ENCODE data around the gene FAM131B.

DNA sequence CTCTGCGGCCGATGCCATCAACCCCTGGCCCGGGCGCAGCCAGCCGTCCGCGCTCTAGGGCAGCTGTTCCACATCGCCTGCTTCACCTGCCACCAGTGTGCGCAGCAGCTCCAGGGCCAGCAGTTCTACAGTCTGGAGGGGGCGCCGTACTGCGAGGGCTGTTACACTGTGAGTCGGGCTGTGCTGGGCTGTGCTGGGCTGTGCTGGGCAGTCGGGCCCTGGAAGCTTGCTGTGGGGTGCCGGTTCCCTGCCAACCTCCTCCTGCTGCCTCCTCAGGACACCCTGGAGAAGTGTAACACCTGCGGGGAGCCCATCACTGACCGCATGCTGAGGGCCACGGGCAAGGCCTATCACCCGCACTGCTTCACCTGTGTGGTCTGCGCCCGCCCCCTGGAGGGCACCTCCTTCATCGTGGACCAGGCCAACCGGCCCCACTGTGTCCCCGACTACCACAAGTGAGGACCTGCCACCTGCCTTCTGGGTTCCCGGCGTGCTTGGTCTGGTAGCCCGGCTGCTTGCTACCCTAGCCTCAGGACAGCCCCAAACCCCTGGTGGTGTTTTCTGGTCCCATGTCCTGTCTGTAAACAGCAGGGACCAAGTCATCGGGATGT lies 26.1 kb upstream of the FAM131B start:
- no peak for TF ChIP-seq CTCF (IDR thresholded peaks at IDR 0.05)
- no peak for TF ChIP-seq POLR2A (IDR thresholded peaks at IDR 0.05)

Measured in uterus (tissue), 2 donors.